ENCODE results near the gene CST11.

CST11 gene

GRCh38 chr20:23452776-23453175 lies at the start of gene CST11:
Gene CST11 (minus strand): TSS chr20:23452876. CDS start chr20:23452811, 65 bp downstream.
- TF ChIP-seq CTCF (IDR thresholded peaks at IDR 0.05; ENCODE audit: extremely low read depth, missing control alignments) = no peak

DNA sequence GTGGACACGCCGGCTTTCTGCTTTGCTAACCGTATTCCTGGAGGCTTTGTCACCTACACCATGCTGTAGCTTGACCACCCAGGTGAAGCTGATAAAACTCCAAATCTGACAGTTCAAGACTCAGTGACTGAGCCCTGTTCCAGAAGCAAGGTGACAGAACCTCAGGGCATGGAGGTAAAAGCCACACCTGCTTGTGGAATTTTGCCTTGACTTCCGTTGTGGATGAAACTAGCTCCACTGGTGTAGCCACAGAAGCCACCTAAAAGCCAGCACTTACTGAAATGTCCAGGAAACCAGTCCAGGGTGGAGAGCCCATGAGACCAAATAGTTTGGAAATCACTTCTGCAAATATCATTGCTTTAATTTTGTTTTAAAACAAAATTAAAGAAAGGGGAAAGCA lies 49.2 kb upstream of the CST11 start:
- no peak for TF ChIP-seq CTCF (IDR thresholded peaks at IDR 0.05; ENCODE audit: extremely low read depth, missing control alignments)
- no peak for DNase-seq (ENCODE audit: low spot score)

More at GRCh38 chr20:23452776-23453175, at the start of gene CST11:
- DNase-seq (ENCODE audit: low spot score) = no peak

DNA sequence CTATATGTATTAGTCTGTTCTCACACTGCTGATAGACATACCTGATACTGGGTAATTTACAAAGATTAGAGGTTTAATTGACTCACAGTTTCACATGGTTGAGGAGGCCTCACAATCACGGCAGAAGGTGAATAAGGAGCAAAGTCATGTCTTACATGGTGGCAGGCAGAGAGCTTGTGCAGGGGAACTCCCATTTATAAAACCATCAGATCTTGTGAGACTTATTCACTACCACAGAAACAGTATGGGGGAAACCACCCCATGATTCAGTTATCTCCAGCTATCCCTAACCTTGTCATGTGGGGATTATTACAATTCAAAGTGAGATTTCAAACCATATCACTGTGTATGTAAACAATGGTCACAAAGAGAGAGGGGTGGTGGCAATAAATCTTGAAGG lies 44.9 kb upstream of the CST11 start:
- TF ChIP-seq CTCF (IDR thresholded peaks at IDR 0.05; ENCODE audit: extremely low read depth, missing control alignments) = no peak
- DNase-seq (ENCODE audit: low spot score) = no peak

GRCh38 chr20:23493172-23493772 lies 40.6 kb upstream of the CST11 start:
- TF ChIP-seq CTCF (IDR thresholded peaks at IDR 0.05; ENCODE audit: extremely low read depth, missing control alignments) = no peak

DNA sequence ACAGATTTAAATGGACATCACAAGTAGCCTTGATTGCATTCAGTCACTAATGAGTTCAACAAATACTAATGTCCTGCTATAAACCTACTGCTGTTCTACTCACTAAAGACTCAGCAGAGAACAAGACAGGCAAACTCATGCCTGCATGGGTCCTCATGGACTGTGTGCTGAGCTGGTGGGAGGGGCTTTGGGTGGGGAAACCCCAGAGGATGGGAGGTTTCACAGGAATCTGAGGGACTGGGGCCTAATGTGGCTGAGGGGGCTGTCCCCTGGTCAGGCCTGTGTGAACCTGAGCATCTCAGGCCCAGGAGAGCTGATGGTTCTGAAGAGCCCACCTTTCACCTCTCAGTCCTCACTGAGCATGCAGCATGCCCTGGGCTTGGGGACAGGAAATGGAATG lies 39.6 kb upstream of the CST11 start:
- peak; percentile 32 for DNase-seq (ENCODE audit: low spot score)
- TF ChIP-seq CTCF (IDR thresholded peaks at IDR 0.05; ENCODE audit: extremely low read depth, missing control alignments) = no peak

More at GRCh38 chr20:23493172-23493772, 40.6 kb upstream of the CST11 start:
- DNase-seq (ENCODE audit: low spot score) = no peak

GRCh38 chr20:23490817-23491216 lies 38.1 kb upstream of the CST11 start, which contains the start of gene CST8:
Gene CST8 (plus strand): TSS chr20:23491117. CDS start chr20:23491668, 551 bp downstream.
- TF ChIP-seq CTCF (IDR thresholded peaks at IDR 0.05; ENCODE audit: extremely low read depth, missing control alignments) = no peak
- DNase-seq (ENCODE audit: low spot score) = no peak

- DNase-seq (ENCODE audit: low spot score) = no peak
- TF ChIP-seq CTCF (IDR thresholded peaks at IDR 0.05; ENCODE audit: extremely low read depth, missing control alignments) = no peak
These were observed 36.3 kb upstream of the CST11 start for GRCh38 chr20:23488996-23489395.
